Hepatocyte (in vitro differentiated cells): ENCODE data around the gene NCAPD2. TPM values are rescaled to one million over a fixed set of nuclear protein-coding genes. Genes with fewer than 3 reads are reported as not detected.

Experiments used
- DNase-seq: peaks from one replicate; pipeline ENCODE4 v3.0.0-alpha.2; 2016; ENCODE audit warnings: low spot score
- H2AFZ ChIP-seq: fragments of 200-600 bp; sonication (generic); 2 replicates; pipeline ENCODE4 v1.6.0; 2016; ENCODE audit warnings: antibody characterized with exemption, mild to moderate bottlenecking
- H3K27ac ChIP-seq: fragments of 200-600 bp; sonication (generic); 2 replicates; pipeline ENCODE4 v1.5.1; 2016; ENCODE audit warnings: mild to moderate bottlenecking
- H3K27me3 ChIP-seq: fragments of 200-600 bp; sonication (generic); 2 replicates; pipeline ENCODE4 v1.6.1; 2016
- H3K36me3 ChIP-seq: fragments of 200-600 bp; sonication (generic); replicated peaks from 2 replicates; pipeline ENCODE4 v1.5.1; 2016; ENCODE audit warnings: low read depth; ENCODE audit not compliant: insufficient read depth
- H3K4me1 ChIP-seq: fragments of 200-600 bp; sonication (generic); 2 replicates; pipeline ENCODE4 v1.5.1; 2016; ENCODE audit warnings: mild to moderate bottlenecking, moderate library complexity; ENCODE audit not compliant: insufficient read depth
- H3K4me2 ChIP-seq: fragments of 200-600 bp; sonication (generic); 2 replicates; pipeline ENCODE4 v1.6.0; 2016
- H3K4me3 ChIP-seq: fragments of 200-600 bp; sonication (generic); 2 replicates; pipeline ENCODE4 v1.5.1; 2016; ENCODE audit warnings: mild to moderate bottlenecking
- H3K79me2 ChIP-seq: fragments of 200-600 bp; sonication (generic); 2 replicates; pipeline ENCODE4 v1.6.0; 2017; ENCODE audit warnings: mild to moderate bottlenecking
- H3K9me2 ChIP-seq: fragments of 200-600 bp; sonication (generic); replicated peaks from 2 replicates; pipeline ENCODE4 v1.6.0; 2017; ENCODE audit warnings: mild to moderate bottlenecking; ENCODE audit not compliant: insufficient read depth
- H3K9me3 ChIP-seq: fragments of 200-600 bp; sonication (generic); 2 replicates; pipeline ENCODE4 v1.5.1; 2016; ENCODE audit warnings: low read depth, mild to moderate bottlenecking
- H4K20me1 ChIP-seq: fragments of 200-600 bp; sonication (generic); 2 replicates; pipeline ENCODE4 v1.6.0; 2016; ENCODE audit warnings: mild to moderate bottlenecking; ENCODE audit not compliant: insufficient read depth, poor library complexity, severe bottlenecking
- EZH2 ChIP-seq: fragments of 200-600 bp; sonication (generic); IDR thresholded peaks from 2 replicates; pipeline ENCODE4 v1.6.1; 2016; ENCODE audit warnings: antibody characterized with exemption, mild to moderate bottlenecking, borderline replicate concordance
- EZH2phosphoT487 ChIP-seq: fragments of 200-600 bp; sonication (generic); IDR thresholded peaks from one replicate; pipeline ENCODE4 v1.6.1; 2018; ENCODE audit warnings: antibody characterized with exemption, mild to moderate bottlenecking, low read depth, moderate library complexity; ENCODE audit not compliant: unreplicated experiment, severe bottlenecking
- WGBS: methylation state at CpG from one replicate; pipeline ENCODE4 v1.1.6; 2016; ENCODE audit warnings: low lambda C conversion rate; ENCODE audit errors: missing lambda C conversion rate; 5-methylcytosine and 5-hydroxymethylcytosine counted together
- polyA plus RNA-seq: library from polyadenylated mRNA; unstranded; fragments of >200 nt; fragmentation: Nextera tagmentation; extraction: Ambion mirVana; gene quantifications from 2 replicates; pipeline ENCODE4 v1.2.1, GENCODE V29; 2016
- total RNA-seq: library from RNA; depleted of rRNA; stranded (reverse); fragments of >200 nt; gene quantifications from 2 replicates; pipeline ENCODE4 v1.2.3, GENCODE V29; 2014
- TF ChIP-seq, protein P1 (sequence below): fragments of 200-600 bp; sonication (generic); IDR thresholded peaks from 2 replicates; pipeline ENCODE4 v1.5.1; 2016; ENCODE audit warnings: antibody characterized with exemption, mild to moderate bottlenecking; ENCODE audit not compliant: poor library complexity

The NCAPD2 gene
- total and polyA plus RNA-seq, 2 experiments from 2014 or later, result 13.7 to 26.7 TPM

DNA sequence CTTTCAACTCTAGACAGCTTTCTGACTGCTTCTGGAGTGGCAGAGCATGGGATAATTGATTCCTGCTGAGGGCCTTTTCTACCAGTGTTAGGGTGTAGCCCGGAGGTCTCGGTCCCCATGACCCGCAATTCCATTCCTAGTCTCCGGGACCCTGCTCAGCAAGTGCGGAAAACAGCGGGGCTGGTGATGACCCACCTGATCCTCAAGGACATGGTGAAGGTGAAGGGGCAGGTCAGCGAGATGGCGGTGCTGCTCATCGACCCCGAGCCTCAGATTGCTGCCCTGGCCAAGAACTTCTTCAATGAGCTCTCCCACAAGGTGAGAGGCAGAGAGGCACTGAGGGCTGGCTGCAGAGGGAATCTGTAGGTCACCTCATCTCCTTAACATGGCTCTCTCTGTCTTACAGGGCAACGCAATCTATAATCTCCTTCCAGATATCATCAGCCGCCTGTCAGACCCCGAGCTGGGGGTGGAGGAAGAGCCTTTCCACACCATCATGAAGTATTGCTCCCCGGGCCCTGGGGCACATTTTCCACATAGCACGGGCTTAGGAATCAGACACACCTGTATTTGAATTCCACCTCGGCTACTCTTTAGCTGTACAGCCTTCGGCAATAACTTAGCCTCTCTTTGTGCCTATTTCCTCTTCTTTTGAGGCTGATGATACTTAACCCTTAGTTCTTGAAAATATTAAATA, 34.8 kb downstream of the NCAPD2 start:
- Histone ChIP-seq H3K4me2 (no peak overlapping the region), H3K4me1 (peaks cover 19% of the 10 kb centered on the region), H3K36me3 (no peaks in the 10 kb centered on the region), H3K27ac (peak overlapping the region; percentile 58), H2AFZ (no peak overlapping the region), H3K9me2 (no peaks in the 10 kb centered on the region), H3K9me3 (no peaks in the 10 kb centered on the region), H3K4me3 (no peak overlapping the region), H3K79me2 (peaks cover 11% of the 10 kb centered on the region), H3K27me3 (no peaks in the 10 kb centered on the region), H4K20me1 (no peaks in the 10 kb centered on the region)
- WGBS, result 83% methylated on average over 17 of the region's 17 CpGs
- DNase-seq, result no peak
- TF ChIP-seq, protein P1, sequence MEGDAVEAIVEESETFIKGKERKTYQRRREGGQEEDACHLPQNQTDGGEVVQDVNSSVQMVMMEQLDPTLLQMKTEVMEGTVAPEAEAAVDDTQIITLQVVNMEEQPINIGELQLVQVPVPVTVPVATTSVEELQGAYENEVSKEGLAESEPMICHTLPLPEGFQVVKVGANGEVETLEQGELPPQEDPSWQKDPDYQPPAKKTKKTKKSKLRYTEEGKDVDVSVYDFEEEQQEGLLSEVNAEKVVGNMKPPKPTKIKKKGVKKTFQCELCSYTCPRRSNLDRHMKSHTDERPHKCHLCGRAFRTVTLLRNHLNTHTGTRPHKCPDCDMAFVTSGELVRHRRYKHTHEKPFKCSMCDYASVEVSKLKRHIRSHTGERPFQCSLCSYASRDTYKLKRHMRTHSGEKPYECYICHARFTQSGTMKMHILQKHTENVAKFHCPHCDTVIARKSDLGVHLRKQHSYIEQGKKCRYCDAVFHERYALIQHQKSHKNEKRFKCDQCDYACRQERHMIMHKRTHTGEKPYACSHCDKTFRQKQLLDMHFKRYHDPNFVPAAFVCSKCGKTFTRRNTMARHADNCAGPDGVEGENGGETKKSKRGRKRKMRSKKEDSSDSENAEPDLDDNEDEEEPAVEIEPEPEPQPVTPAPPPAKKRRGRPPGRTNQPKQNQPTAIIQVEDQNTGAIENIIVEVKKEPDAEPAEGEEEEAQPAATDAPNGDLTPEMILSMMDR, result no peak
- no peak for TF ChIP-seq EZH2phosphoT487
- TF ChIP-seq EZH2, result no peak

DNA sequence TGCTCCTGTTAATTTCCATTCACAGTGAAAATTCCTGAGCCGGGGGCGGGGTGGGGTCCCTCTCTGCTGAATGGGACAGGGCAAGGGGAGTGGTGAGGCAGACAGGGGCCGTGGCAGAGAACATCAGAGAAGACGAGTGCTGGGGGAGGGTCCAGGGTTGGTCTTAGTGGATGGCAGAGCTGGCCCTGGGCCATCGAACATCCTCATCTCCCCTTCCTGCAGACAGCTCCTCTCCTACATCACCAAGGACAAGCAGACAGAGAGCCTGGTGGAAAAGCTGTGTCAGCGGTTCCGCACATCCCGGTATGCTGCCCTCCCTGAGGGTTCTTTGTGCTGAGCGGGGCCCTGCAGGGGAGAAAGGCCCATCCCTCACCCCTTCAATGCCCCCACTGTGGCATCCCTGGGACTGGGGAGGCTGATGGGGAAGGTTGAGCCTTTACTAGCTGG, 35.4 kb downstream of the NCAPD2 start:
- WGBS, result 77% methylated on average over 9 of the region's 9 CpGs
- H4K20me1 ChIP-seq, result no peaks in the 10 kb centered on the region

DNA sequence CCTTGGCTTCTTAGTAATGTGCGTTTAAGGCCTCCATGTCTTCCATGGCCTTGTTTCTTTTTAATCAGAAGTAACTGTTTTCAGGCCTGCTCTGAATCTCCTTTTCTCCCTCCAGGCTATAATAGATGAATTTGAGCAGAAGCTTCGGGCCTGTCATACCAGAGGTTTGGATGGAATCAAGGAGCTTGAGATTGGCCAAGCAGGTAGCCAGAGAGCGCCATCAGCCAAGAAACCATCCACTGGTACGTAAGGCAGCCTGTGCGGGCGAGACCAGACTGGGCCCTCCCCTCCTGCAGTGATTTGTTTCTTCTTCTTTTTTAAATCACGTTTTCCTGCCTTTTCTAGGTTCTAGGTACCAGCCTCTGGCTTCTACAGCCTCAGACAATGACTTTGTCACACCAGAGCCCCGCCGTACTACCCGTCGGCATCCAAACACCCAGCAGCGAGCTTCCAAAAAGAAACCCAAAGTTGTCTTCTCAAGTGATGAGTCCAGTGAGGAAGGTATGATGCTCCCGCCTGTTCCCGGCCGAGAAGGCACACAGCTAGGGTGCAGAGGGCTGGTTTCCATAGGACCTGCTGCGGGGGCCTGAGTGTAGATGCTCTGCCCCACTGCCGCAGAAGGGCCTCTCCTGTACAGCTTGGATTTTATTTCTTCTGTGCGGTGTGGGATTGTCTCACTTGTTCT, 36.8 kb downstream of the NCAPD2 start:
- DNase-seq, result no peak
- no peaks in the 10 kb centered on the region for H3K27me3 ChIP-seq
- H3K36me3 ChIP-seq, result no peaks in the 10 kb centered on the region
- no peak for TF ChIP-seq EZH2phosphoT487
- TF ChIP-seq EZH2, result no peak
- TF ChIP-seq, protein P1, result no peak
- peaks cover 24% of the 10 kb centered on the region for H3K79me2 ChIP-seq
- peak overlapping the region; percentile 92 for H3K27ac ChIP-seq
- H3K4me3 ChIP-seq, result no peak overlapping the region
- H3K9me2 ChIP-seq, result no peaks in the 10 kb centered on the region
- H3K4me1 ChIP-seq, result peaks cover 21% of the 10 kb centered on the region
- WGBS, result 97% methylated on average over 18 of the region's 18 CpGs
- H3K4me2 ChIP-seq, result no peak overlapping the region
- H3K9me3 ChIP-seq, result no peaks in the 10 kb centered on the region
- H2AFZ ChIP-seq, result no peak overlapping the region
- peaks cover 13% of the 10 kb centered on the region for H4K20me1 ChIP-seq

More for the DNA sequence above, 35.4 kb downstream of the NCAPD2 start:
- no peak overlapping the region for H2AFZ ChIP-seq
- no peaks in the 10 kb centered on the region for H3K36me3 ChIP-seq
- no peak for TF ChIP-seq EZH2
- TF ChIP-seq, protein P1, result no peak
- TF ChIP-seq EZH2phosphoT487, result no peak
- peaks cover 19% of the 10 kb centered on the region for H3K4me1 ChIP-seq
- H3K9me3 ChIP-seq, result no peaks in the 10 kb centered on the region
- no peak overlapping the region for H3K4me3 ChIP-seq
- DNase-seq, result no peak
- no peaks in the 10 kb centered on the region for H3K9me2 ChIP-seq
- no peak overlapping the region for H3K4me2 ChIP-seq
- peak overlapping the region; percentile 58 for H3K27ac ChIP-seq
- H3K27me3 ChIP-seq, result no peaks in the 10 kb centered on the region
- H3K79me2 ChIP-seq, result peaks cover 11% of the 10 kb centered on the region
